LNCaP clone FGC (cell line): Measurements from ENCODE around the gene FRK.

ENCODE experiments used
- DNase-seq: peaks from one replicate; pipeline ENCODE4 v3.0.0-alpha.2; 2011; ENCODE audit warnings: low read depth
- H3K4me3 ChIP-seq: 2 replicates; pipeline ENCODE4 v1.5.1; 2011; ENCODE audit warnings: mild to moderate bottlenecking, low read depth, low read length, control low read depth
- CTCF ChIP-seq: IDR thresholded peaks from 2 replicates; pipeline ENCODE4 v1.5.1; 2012; ENCODE audit warnings: mild to moderate bottlenecking; ENCODE audit not compliant: control insufficient read depth, insufficient read depth; ENCODE audit errors: extremely low read depth

The FRK gene

GRCh38 chr6:116090251-116090650 is 29.6 kb upstream of the FRK start:
- no peak for TF ChIP-seq CTCF
- DNase-seq, result no peak
- H3K4me3 ChIP-seq, result no peak overlapping the region

GRCh38 chr6:116088946-116089345 is 28.3 kb upstream of the FRK start:
- DNase-seq, result no peak
- H3K4me3 ChIP-seq, result no peak overlapping the region
- no peak for TF ChIP-seq CTCF

- H3K4me3 ChIP-seq, result no peak overlapping the region
- no peak for DNase-seq
- no peak for TF ChIP-seq CTCF
Observed at GRCh38 chr6:116087437-116088027, 26.8 kb upstream of the FRK start.

GRCh38 chr6:116084284-116084683 is 23.6 kb upstream of the FRK start:
- no peak for DNase-seq
- no peak for TF ChIP-seq CTCF
- no peak overlapping the region for H3K4me3 ChIP-seq

GRCh38 chr6:116083052-116083451 is 22.4 kb upstream of the FRK start:
- TF ChIP-seq CTCF, result no peak
- no peak for DNase-seq
- H3K4me3 ChIP-seq, result no peak overlapping the region

- no peak for TF ChIP-seq CTCF
- H3K4me3 ChIP-seq, result no peak overlapping the region
- DNase-seq, result no peak
Observed at GRCh38 chr6:116078945-116079344, 18.3 kb upstream of the FRK start.

GRCh38 chr6:116078522-116078921 is 17.8 kb upstream of the FRK start:
- DNase-seq, result no peak
- no peak overlapping the region for H3K4me3 ChIP-seq
- no peak for TF ChIP-seq CTCF
